NCI-H526 (cell line): ENCODE results near the gene NLRP1.

Experiments used
- DNase-seq, 2 experiments: peaks; one replicate each; lab custom pipeline; 2025; lab: John Stamatoyannopoulos, UW

NLRP1 gene

DNA sequence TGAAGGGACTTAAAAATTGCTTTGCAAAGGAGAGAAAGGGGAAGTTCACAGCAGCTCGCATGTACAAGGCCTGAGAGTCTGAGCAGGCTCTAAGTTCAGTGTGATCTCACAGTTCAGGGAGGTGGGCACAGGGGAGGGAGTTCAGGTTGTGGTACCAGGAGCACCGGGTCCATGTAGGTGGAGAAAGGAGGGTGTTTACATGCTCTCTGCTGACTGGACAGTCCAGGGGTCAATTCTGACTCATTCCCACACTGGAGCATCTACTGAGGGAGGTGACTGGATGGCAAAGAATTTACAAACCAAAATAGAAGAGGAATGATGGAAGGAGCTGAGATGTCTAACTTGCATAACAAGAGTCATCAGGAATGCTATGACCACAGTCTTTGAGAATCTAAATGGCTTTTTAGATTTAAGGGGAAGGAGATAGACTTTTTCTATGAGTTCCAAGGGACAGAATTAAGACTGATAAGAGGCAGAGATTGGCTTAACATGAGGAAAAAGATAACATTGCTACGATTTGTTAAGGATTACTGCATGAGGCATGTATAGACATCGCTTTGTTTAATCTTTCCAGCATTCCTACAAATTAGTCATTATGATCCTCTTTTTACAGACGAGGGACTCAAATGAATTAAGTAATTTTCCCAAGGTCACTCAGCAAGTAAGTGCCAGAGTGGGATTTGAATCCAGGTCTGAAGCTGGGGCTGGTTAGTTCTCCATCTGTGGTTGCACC lies 68.1 kb downstream of the NLRP1 start:
- DNase-seq = no peak

DNA sequence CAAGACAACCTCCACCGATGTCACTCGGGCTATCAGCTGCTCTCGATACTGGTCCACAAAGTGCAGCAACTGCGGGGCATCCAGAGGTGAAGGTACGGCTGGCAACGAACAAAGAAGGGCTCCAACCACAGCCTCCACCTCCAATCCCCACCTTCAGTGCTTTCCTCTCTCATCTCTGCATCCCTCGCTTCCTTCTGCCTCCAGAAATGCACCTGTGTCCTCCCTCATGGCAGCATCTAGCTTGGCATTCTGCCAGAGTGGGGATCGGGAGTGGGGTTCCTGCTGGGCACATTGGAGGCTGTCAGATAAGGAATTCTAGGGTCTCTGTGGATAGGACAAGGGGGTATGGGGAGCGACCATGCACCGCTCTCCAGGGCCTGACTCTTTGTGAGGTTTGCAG lies 69.3 kb downstream of the NLRP1 start:
- no peak for DNase-seq

- no peak for DNase-seq
Observed at GRCh38 chr17:5513628-5514027, 70.7 kb downstream of the NLRP1 start.

GRCh38 chr17:5511401-5512225 lies 72.7 kb downstream of the NLRP1 start:
- DNase-seq = no peak

DNA sequence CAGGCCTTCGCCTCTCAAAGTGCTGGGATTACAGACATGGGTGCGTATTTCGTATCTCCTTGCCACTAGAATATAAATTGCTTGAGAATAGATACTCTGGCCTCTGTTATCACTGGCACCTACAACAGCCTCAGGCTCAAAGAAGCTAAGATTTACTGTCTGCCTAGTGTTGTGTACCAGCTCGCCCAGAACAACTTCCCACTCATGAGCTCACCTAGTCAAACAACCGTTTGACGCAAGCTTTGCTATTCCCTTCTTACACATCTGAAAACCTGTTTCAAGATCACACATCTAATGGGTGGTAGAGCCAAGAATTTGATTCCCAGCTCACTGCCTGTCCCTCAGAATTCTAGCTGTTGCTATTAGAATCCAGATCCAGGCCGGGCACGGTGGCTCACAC lies 73.5 kb downstream of the NLRP1 start:
- DNase-seq = no peak

DNA sequence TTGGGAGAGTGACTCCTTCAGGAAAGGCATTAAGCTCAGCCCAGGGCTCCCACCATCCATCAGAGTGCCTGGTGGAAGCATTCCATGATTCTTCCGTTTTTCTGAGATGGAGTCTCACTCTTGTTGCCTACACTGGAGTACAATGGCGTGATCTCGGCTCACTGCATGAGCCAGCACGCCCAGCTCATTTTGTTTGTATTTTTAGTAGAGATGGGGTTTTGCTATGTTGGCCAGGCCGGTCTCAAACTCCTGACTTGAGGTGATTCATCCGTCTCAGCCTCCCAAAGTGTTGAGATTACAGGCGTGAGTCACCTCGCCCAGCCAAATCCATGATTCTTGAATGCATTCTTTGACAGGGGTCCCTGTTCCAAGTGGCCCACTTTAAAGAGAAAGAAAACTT lies 74.8 kb downstream of the NLRP1 start:
- no peak for DNase-seq

DNA sequence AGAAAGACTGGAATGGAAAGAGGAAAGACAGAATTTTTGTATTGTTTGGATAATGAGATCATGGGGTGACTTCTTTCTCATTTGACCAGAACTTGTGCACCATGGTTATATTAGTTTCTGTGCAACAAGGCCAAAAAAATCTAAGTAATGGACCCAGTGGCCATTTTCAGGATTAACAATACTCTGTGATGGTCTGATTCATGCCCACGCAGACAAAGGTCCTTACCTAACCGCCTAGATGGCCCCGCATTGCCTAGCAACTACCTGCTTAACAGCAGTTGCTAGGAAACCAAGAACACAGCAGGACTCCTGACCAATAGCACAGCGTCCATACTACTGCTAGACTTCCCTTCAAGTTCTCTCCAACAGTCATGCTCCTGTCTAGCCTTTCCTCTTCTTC lies 75.5 kb downstream of the NLRP1 start:
- DNase-seq = peak; percentile 10 to 30

DNA sequence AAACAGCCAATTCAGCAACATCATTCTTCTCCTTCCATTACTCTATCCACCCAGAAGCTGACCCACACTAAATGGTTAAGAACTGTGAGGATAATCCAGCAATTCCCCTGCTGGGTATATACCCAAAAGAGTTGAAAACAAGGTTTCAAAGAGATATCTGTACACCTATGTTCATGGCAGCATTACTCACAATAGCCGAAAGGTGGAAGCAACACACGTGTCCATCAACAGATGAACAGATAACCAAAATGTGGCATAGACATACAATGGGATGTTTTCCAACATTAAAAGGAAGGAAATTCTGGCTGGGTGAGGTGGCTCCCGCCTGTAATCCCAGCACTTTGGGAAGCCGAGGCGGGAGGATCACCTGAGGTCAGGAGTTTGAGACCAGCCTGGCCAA lies 78.0 kb downstream of the NLRP1 start:
- DNase-seq = no peak

- no peak for DNase-seq
Observed at GRCh38 chr17:5502552-5502951, 81.8 kb downstream of the NLRP1 start.

- no peak for DNase-seq
Observed at GRCh38 chr17:5501685-5502084, 82.6 kb downstream of the NLRP1 start.

- DNase-seq = peak; percentile 71 to 91
Observed at GRCh38 chr17:5500589-5501391, 83.5 kb downstream of the NLRP1 start.

DNA sequence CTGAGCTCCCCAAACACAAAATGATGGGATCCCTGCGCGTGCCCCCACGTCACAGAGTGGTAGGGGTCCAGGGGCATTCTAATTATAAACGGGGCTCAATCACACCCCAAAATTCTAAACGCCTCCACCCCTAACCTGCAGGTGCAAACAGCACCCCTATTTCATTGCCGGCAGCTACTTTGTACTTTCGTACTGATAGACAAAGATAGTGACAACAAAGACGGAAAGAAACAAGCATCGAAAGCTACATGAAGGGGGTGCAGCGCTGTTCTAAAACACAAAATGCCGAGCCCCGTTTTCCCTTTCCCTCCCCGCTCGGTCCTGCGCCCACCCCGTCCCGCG lies 84.1 kb downstream of the NLRP1 start:
- no peak for DNase-seq

GRCh38 chr17:5499476-5500231 lies 84.7 kb downstream of the NLRP1 start:
- DNase-seq = peak in 1 of 2 experiments; percentile 33

GRCh38 chr17:5492970-5493369 lies 91.3 kb downstream of the NLRP1 start:
- DNase-seq = no peak

DNA sequence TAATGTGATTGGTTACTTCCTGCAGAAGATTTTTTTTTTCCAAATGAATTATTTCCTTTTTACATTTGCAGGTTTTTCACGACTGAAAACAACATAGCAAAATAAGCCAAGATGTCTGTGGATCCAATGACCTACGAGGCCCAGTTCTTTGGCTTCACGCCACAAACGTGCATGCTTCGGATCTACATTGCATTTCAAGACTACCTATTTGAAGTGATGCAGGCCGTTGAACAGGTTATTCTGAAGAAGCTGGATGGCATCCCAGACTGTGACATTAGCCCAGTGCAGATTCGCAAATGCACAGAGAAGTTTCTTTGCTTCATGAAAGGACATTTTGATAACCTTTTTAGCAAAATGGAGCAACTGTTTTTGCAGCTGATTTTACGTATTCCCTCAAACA lies 95.6 kb downstream of the NLRP1 start:
- DNase-seq = no peak

DNA sequence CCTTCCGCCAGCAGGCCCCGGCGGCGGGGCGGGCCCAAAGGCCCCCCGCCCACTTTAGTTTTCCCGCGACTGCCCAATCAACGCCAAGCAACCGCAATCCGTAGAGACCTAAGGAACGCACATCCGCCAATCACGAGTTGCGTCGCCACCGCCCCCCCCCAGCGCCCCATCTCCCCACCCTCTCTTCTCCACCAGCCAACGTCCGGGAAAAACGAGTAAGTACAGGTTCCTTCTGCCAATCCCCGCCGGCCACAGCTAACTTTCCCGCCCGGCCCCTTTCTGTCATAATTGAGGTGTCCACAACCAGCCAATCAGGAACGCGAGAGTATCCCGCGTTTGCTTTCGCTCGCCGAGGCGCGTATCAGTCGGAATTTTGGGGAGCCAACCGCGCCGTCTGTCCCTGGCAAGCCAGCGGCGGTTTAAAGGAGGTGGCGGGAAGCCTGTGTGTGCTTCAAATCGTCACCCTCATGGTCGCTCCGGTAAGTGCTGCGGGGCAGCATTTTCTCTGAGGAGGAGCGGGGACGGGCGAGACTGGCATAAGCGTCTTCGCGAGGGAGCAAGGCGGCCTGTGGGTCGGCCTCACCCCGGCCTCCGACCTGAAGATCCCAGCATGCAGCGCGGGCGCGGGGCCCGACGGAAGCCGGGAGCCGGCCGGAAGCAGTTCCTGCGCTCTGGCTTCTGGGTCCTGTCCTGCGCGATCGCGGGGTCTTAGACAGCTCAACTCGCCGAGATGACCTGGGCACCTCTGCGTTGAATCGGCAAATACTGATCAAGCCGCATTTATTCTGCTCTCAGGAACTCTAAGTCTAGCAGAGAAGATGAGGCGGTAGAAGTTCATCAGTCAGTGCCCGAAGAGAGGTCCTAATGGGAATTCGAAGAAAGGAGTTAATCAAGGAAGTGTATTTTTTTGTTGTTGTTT lies 97.8 kb downstream of the NLRP1 start, which contains the start of gene MIS12:
MIS12 (plus strand) TSS at position 361 of the 919 bp plus-strand sequence. CDS start 2,297 bp downstream, outside the sequence.
- DNase-seq = peak; percentile 96 to 97

DNA sequence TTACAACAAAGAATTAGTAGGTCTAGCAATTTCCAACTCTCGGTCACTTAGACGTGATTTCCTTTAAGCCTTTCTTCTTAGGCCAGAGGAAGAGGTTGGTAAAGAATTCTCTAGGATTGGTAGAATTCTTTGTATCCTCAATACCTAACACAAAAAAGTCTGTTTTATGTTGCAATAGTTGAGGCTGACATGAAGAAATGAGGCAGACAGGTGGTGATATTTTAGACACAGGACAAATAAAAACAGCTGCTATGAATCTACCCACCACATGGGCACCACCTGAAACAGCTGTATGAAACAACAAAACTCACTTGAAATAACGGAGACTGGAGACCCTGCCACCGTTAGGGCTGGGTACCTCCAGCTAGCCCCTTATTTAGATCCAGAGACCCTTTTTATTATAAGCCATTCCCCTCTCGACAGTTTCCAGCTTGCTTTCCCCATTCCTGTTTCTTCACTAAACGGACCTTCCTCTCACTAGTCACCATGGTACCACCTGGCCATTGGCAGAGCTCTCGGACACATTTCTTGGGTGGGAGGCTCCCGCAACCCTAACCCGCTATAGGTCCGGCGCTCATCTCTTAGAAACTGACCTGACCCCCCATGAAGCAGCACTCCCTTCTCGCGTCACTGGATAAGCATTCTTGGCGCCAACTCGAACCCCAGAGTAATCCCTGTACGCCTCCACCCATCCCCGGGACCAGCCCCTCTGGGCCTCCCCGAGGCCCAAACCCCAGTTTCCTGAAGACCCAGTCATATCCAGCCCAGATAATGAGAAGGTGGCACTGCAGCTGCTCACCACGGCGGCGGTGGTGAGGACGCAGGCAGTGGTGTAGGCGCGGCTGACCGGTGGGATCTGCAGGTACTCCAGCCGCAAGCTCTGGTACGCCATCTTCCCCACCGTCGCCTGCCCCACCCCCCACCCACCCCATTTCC lies 98.8 kb downstream of the NLRP1 start, which contains the start of gene DERL2:
DERL2 (minus strand) TSS at position 909 of the 936 bp plus-strand sequence; CDS start at position 892, 17 bp downstream.
- DNase-seq = peak in 1 of 2 experiments; percentile 11

GRCh38 chr17:5481451-5481850 lies 102.9 kb downstream of the NLRP1 start:
- DNase-seq = no peak

DNA sequence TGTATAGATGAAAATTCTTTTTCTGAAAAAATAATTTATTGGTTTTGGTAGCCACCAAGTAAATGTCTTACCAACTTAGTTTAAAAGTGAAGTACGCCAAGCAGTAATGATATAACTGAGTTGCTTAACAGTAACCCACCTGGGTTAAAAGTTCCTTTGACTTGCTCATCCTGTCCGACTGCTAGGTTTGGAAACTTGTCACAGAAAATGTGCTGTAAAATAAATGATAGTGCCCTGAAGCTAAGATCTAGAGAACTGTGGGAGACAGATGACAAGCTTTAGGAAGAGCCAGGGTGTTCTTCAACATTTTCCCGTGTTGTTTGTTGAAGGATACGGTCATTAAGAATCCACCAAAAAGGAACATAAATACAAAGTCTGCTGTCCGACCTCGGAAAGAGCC lies 103.3 kb downstream of the NLRP1 start:
- DNase-seq = no peak
